Renal pelvis (tissue), 4 donors: ENCODE data around the gene FMN1. TPM values are rescaled to one million over a fixed set of nuclear protein-coding genes. Genes with fewer than 3 reads are reported as not detected.

Experiments
- DNase-seq: peaks from one replicate; pipeline ENCODE4 v3.0.0-alpha.2; 2013
- polyA plus RNA-seq, 3 donors: library from polyadenylated mRNA; unstranded; fragments of 120-200 nt; gene quantifications; one replicate each; pipeline ENCODE4 v1.2.1, GENCODE V29; 2013; ENCODE audit not compliant: insufficient read length in 3 of 3

The FMN1 gene
- polyA plus RNA-seq, 3 donors, result 15.1 to 24.2 (median 19.5) TPM

- DNase-seq, result no peak
Measured at GRCh38 chr15:32829436-32829835, 365.1 kb downstream of the FMN1 start.

DNA sequence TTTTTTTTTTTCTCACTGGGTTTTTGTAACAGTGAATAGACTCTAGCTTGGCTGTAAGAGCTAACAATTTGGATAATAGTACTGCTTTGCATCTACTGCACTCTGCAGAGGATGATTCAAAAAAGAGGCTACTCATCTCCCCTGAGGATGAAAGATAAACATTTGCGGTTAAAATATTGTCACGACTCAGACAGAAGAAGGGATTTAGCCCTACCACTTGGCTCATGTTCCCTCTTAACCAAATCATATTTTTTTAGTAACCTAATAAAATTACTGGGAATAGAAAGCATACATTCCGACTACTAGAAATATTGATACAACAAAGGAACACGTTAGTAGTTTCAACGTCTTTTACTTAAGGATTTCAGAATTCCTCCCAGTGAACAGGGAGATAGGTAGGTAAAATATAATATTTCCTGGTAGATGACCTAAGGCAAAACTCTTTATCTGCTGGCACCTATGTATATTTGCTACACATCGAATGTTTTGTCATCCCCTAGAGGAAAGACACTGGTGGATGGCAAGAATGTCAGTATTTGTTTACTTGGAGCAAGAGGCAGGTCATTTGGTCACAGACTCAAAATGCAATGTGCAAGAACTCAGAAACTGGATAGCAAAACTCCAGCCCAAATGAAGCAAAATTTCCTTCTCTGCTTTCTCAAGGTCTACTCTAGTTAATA lies 365.9 kb downstream of the FMN1 start:
- DNase-seq, result no peak

DNA sequence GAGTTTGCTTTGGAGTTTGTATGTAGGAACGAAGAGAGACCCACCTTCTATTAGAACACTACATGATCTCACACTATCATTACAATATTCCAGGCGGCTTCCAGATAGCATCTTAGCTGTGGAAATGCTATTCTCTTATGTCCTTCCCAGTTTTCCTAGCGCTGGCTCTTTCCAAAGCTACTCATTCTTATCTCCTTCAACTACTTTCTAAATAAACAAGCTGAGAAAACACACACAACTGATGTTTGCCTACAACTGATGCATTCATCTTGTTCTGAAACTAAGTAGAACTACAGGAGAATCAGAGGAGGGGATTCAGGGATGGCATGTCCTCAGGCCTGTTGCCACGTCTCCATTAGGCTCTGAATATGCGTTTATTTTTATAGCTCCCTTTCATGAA lies 367.8 kb downstream of the FMN1 start:
- DNase-seq, result no peak

- DNase-seq, result no peak
Measured at GRCh38 chr15:32825219-32825618, 369.3 kb downstream of the FMN1 start.

DNA sequence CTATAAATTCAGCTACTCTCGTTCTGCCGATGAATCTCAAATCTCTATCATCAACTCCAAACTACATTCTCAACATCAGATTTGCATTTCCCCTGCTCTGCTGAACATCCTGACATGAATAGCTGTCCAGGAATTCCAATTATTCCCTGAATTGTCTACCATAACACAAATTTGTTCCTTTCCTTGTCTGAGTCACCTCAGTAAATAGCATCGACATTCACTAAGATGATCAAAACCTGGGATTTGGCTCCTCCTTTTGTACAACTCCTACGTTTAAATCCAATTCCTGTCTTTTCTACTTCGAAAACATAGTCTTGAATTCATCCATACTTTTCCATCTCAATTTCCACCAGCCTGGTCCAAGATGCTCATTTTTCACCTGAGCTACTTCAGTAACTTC lies 369.7 kb downstream of the FMN1 start:
- DNase-seq, result no peak

DNA sequence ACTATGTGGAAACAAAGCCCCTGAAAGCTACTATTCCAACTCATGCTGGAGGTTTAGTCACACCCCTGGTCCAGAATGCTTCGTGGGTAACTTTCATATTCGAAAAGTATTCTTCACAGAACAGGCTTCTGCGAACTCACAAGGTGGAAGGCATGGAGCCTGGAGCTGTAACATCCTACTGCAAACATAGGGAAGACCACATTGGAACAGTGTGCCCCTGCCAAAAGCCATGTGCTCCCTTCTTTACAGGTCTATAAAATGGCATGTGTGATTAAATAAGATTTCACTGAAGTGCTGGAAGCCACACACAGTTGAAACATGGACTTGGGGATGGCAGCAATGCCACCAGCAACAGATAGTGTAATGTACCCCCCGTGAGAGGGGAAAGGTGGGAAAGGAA lies 370.8 kb downstream of the FMN1 start:
- no peak for DNase-seq

- no peak for DNase-seq
Measured at GRCh38 chr15:32822739-32823138, 371.8 kb downstream of the FMN1 start.

GRCh38 chr15:32819448-32819847 lies 375.1 kb downstream of the FMN1 start:
- DNase-seq, result no peak

DNA sequence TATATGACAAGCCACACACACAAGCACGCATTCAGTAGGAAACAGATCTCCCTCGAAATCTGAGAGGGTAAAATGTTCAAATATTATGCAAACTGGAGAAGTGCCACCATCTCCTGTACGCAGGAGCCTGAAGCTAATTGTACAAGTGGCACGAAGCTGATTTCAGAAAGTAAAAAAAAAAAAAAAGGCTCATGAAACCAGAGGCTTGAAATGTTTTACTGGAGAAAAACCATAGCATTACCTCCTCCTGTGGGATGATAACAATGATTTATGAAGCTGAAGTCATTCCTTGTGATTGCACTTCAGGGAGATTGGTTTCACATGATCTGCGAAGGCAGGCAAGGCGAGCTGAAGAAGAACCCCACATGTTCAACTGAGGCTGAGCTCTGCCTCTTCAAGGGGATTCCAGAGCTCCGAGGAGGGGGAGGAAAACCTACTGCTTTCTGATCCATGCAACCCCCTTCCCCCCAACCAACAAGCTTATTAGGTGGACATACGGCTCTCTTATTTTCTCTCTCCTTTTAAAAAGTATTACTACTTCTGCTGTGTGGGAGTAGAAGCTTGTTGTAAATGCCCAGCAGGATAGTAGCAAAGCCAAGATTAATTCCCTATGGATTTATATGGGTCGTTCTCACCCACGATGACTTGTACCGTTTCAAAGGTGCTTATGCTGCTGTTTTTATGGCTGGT lies 375.6 kb downstream of the FMN1 start:
- peak; percentile 85 for DNase-seq

- no peak for DNase-seq
Measured at GRCh38 chr15:32817577-32817976, 376.9 kb downstream of the FMN1 start.

DNA sequence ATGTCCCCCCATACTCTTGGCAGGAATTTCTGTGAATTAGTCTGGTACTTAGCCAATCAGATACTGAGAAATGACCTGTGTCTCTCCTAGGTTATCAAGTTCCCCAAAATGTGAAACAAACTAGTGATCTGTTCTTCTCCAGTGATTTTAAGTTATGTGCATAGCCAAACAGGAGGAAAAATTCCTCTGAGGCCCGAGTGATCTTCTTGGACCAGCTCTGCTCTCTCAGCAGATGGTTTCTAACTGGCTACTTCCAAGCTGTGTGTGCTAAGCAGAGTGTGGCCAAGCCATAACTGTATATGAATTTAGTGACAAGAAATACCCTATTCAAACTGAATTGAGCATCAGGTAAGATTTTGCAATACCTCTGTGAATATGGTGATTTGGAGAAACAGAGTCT lies 387.2 kb downstream of the FMN1 start:
- no peak for DNase-seq

DNA sequence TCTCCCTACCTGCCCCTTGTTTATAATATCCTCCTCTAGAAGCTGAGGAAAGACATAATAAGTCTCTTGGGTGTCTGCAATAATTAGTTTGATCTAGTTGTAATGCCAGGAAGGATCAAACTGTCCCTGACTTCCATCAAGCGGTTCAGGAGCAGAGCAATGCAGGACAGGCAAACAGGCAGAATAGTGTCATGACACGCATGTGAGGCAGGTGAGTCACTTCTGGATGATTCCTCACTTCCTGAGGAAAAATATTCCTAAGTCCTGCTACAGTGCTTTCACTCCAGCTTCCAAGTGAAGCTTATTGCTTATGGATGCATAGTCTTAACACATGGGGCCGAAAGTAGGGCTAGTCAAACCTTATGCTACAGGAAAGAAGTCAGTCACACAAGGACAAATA lies 390.9 kb downstream of the FMN1 start:
- DNase-seq, result no peak

GRCh38 chr15:32802286-32802936 lies 392.1 kb downstream of the FMN1 start:
- DNase-seq, result no peak

GRCh38 chr15:32799936-32800535 lies 394.5 kb downstream of the FMN1 start:
- no peak for DNase-seq

DNA sequence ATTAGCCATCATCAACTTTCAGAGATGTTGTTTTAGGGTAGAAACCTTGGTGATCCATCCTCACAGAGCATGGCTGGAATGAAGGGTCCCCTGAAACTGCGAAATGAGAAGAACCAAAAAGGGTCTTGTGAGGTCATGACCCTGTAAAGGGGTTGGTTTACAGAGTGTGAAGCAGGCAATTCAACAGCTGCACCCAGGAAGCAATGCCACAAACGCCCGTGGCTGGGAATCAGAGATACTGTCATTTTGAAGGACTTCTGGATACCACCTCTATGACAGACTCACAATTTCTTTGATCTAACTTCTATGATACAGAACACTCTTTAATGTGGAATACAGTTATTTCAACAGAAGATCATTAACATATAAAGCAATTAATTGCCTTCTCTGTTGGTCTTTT lies 397.7 kb downstream of the FMN1 start:
- no peak for DNase-seq

- DNase-seq, result no peak
Measured at GRCh38 chr15:32794973-32795372, 399.5 kb downstream of the FMN1 start.

GRCh38 chr15:32792436-32792835 lies 402.1 kb downstream of the FMN1 start:
- DNase-seq, result no peak

- no peak for DNase-seq
Measured at GRCh38 chr15:32790352-32790999, 404.0 kb downstream of the FMN1 start.

DNA sequence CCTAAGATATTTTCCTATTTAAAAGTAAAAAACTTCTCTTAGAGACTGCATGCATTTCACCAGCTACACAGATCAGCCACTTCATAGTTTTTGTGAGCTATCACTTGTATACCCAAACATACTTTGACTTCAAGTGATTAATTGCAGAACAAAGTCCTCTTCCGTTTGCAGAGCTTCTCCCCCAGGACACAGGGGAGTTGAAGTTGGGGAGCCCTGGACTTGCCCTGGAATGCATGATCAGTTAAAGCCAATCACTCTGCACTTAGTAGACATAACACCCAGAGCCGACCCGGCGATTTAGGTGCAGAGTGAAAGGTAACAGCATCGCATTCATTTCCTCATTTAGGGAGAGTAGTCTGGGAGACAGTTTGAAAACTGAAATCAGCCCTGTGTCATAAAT lies 406.6 kb downstream of the FMN1 start:
- no peak for DNase-seq

DNA sequence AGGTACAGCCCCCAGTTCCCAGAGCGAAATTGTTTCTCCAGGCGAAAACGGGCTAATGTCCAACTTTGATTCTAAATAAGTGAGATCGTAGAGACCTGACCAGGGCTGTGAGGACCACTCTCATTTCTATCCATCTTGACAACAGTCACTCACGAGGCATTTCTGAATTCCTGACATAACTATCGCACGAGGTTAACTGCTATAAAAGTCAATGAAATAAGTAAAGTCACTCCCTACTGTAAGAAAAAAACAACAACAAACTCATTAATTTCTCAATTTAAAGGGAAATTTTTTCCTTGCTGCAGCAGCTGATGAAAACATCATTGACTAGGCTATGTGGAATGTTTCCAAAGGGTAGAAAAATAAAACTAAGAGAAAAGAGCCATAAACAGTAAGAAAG lies 407.6 kb downstream of the FMN1 start:
- DNase-seq, result no peak

DNA sequence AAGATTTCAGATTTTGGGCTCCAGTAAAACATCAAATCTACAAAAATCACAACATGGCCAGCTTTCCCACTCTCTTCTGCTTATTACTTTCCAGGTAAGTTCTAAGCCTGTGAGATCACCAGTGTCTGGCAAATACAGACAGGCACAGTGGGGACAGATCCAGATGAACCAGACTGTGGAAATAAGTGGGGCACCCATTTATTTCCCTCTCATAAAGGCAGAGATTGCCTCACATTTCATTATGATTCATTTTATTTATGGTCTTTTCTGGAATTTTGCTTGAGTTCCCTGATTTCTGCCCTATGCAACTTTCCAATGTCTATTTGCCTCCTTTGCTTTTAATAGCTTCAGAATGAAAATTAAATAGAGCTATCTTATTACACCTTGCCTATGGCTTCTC lies 409.9 kb downstream of the FMN1 start:
- DNase-seq, result no peak

DNA sequence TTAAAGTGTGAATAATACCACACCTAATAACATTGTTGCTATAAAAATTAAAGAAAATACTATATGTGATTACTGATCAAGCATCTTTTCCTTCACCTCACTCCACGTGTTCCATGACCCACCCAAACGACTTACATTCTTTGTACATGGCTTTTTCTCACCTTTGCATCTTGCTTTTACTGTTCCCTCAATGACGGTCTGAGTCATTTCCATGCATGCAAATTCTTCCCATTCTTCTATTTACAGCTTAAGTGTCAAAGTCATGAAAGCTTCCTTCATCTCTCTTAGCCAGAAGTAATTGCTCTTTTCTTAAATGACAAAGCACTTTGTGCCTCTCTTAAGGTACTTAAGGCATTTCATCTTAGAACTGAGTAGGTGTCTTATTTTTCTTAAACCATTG lies 412.7 kb downstream of the FMN1 start:
- DNase-seq, result no peak
